PFSK-1 (cell line): ENCODE data around the gene SOWAHC.

Source experiments
- FOXP2 ChIP-seq: optimal IDR thresholded peaks from 2 replicates; pipeline ENCODE3; 2011; ENCODE audit warnings: borderline replicate concordance, control low read depth, inconsistent platforms; ENCODE audit not compliant: insufficient read depth; ENCODE audit errors: extremely low read length, extremely low read depth
- POLR2AphosphoS5 ChIP-seq: IDR thresholded peaks from 2 replicates; pipeline ENCODE4 v1.6.1; 2012; ENCODE audit warnings: low read depth, mild to moderate bottlenecking, control low read depth, low read length, moderate library complexity
- SIN3A ChIP-seq: IDR thresholded peaks from 2 replicates; pipeline ENCODE4 v1.6.1; 2012; ENCODE audit warnings: mild to moderate bottlenecking, low read length, moderate library complexity, borderline replicate concordance; ENCODE audit not compliant: insufficient read depth
- TAF1 ChIP-seq: IDR thresholded peaks from 2 replicates; pipeline ENCODE4 v1.6.1; 2012; ENCODE audit warnings: low read length, control low read depth, borderline replicate concordance; ENCODE audit not compliant: insufficient read depth
- TF ChIP-seq, protein P1 (sequence below), 2 experiments: IDR thresholded peaks; 2 replicates each; pipeline versions ENCODE4 v1.6.1 to v1.8.0; 2011 to 2012; ENCODE audit warnings: low read depth in 2 of 2, low read length in 2 of 2, control low read depth in 1 of 2, inconsistent platforms in 1 of 2, mild to moderate bottlenecking in 1 of 2, moderate library complexity in 1 of 2; ENCODE audit not compliant: insufficient read depth in 1 of 2

DNA sequence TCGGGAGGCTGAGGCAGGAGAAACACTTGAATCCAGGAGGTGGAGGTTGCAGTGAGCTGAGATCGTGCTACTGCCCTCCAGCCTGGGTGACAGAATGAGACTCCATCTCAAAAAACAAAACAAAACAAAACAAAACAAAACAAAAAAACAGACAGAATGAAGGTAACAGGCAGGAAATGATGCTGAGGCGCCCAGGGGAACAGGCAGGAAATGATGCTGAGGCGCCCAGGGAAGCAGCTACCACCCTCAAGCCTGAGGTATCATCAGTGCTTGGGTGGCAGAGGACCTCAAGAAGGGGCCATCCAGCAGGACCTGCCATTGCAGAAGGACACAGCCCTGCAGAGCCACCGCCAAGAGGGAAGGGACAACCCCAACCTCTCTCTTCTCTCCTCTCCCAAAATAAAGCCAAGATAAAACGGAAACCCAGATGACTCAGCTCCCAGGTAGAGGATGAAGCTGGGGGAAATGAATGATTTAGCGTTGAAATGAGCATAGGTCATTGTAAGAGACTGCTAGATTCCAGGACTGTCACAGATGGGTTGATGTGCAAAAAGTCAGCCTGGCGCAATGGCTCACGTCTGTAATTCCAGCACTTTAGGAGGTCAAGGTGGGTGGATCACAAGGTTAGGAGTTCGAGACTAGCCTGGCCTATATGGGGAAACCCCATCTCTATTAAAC lies 19.3 kb downstream of the SOWAHC start:
- TF ChIP-seq, protein P1, sequence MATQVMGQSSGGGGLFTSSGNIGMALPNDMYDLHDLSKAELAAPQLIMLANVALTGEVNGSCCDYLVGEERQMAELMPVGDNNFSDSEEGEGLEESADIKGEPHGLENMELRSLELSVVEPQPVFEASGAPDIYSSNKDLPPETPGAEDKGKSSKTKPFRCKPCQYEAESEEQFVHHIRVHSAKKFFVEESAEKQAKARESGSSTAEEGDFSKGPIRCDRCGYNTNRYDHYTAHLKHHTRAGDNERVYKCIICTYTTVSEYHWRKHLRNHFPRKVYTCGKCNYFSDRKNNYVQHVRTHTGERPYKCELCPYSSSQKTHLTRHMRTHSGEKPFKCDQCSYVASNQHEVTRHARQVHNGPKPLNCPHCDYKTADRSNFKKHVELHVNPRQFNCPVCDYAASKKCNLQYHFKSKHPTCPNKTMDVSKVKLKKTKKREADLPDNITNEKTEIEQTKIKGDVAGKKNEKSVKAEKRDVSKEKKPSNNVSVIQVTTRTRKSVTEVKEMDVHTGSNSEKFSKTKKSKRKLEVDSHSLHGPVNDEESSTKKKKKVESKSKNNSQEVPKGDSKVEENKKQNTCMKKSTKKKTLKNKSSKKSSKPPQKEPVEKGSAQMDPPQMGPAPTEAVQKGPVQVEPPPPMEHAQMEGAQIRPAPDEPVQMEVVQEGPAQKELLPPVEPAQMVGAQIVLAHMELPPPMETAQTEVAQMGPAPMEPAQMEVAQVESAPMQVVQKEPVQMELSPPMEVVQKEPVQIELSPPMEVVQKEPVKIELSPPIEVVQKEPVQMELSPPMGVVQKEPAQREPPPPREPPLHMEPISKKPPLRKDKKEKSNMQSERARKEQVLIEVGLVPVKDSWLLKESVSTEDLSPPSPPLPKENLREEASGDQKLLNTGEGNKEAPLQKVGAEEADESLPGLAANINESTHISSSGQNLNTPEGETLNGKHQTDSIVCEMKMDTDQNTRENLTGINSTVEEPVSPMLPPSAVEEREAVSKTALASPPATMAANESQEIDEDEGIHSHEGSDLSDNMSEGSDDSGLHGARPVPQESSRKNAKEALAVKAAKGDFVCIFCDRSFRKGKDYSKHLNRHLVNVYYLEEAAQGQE (IDR thresholded peaks at IDR 0.05; ENCODE audit: insufficient read depth in 1 of 2, low read depth in 2 of 2, low read length in 2 of 2) = no peak
- TF ChIP-seq POLR2AphosphoS5 (no peak), SIN3A (no peak), FOXP2 (no peak), TAF1 (no peak)
